MM.1S (cell line): ENCODE results near the gene CLDND1.
"Not testable (repeated sequence)": the region's sequence is repeated elsewhere in the genome, so short reads cannot be mapped to it uniquely, and the experiment has no call there.

Experiments
- DNase-seq: peaks from one replicate; pipeline ENCODE4 v3.0.0-alpha.2; 2015
- H2AFZ ChIP-seq: fragments of 300-600 bp; sonication (generic); 2 replicates; pipeline ENCODE4 v1.6.0; 2016; ENCODE audit warnings: antibody characterized with exemption, low read length
- H3F3A ChIP-seq: fragments of 300-600 bp; sonication (generic); 2 replicates; pipeline ENCODE4 v1.6.1; 2016; ENCODE audit warnings: mild to moderate bottlenecking, antibody characterized with exemption, low read length, moderate library complexity, mixed read lengths; ENCODE audit not compliant: insufficient read depth
- H3K27ac ChIP-seq: fragments of 300-600 bp; sonication (generic); 2 replicates; pipeline ENCODE4 v1.5.1; 2016; ENCODE audit warnings: mild to moderate bottlenecking, low read length
- H3K27me3 ChIP-seq: fragments of 300-600 bp; sonication (generic); replicated peaks from 2 replicates; pipeline ENCODE4 v1.6.0; 2016; ENCODE audit warnings: low read length; ENCODE audit not compliant: insufficient read depth
- H3K36me3 ChIP-seq: fragments of 300-600 bp; sonication (generic); replicated peaks from 2 replicates; pipeline ENCODE4 v1.6.1; 2016; ENCODE audit warnings: mild to moderate bottlenecking, low read length, mixed read lengths; ENCODE audit not compliant: insufficient read depth
- H3K4me1 ChIP-seq: fragments of 300-600 bp; sonication (generic); 2 replicates; pipeline ENCODE4 v1.6.1; 2016; ENCODE audit warnings: low read length, mixed read lengths
- H3K4me2 ChIP-seq: fragments of 300-600 bp; sonication (generic); 2 replicates; pipeline ENCODE4 v1.6.0; 2016; ENCODE audit warnings: low read depth, low read length
- H3K4me3 ChIP-seq: fragments of 300-600 bp; sonication (generic); 2 replicates; pipeline ENCODE4 v1.5.1; 2016; ENCODE audit warnings: low read length, mixed read lengths
- H3K79me2 ChIP-seq: fragments of 300-600 bp; sonication (generic); 2 replicates; pipeline ENCODE4 v1.6.1; 2016; ENCODE audit warnings: mixed run types, low read length, mixed read lengths
- H3K9ac ChIP-seq: fragments of 300-600 bp; sonication (generic); 2 replicates; pipeline ENCODE4 v1.6.1; 2016; ENCODE audit warnings: low read length, mixed read lengths
- H3K9me2 ChIP-seq: fragments of 300-600 bp; sonication (generic); replicated peaks from 2 replicates; pipeline ENCODE4 v1.6.1; 2016; ENCODE audit warnings: mild to moderate bottlenecking, low read length, mixed read lengths; ENCODE audit not compliant: insufficient read depth
- H3K9me3 ChIP-seq: fragments of 300-600 bp; sonication (generic); replicated peaks from 2 replicates; pipeline ENCODE4 v1.6.1; 2016; ENCODE audit warnings: mild to moderate bottlenecking, low read length, mixed read lengths; ENCODE audit not compliant: insufficient read depth
- H4K20me1 ChIP-seq: fragments of 300-600 bp; sonication (generic); 2 replicates; pipeline ENCODE4 v1.6.1; 2016; ENCODE audit warnings: mild to moderate bottlenecking, low read length, moderate library complexity, mixed read lengths; ENCODE audit not compliant: insufficient read depth
- EZH2 ChIP-seq: fragments of 300-600 bp; sonication (generic); optimal IDR thresholded peaks from 2 replicates; pipeline ENCODE3; 2017; ENCODE audit warnings: low read depth, mild to moderate bottlenecking, antibody characterized with exemption, low read length, mixed read lengths
- EZH2phosphoT487 ChIP-seq: fragments of 300-600 bp; sonication (generic); IDR thresholded peaks from 2 replicates; pipeline ENCODE4 v1.6.1; 2018; ENCODE audit warnings: antibody characterized with exemption, low read length
- TF ChIP-seq, protein P1 (sequence below): fragments of 300-600 bp; sonication (generic); IDR thresholded peaks from 2 replicates; pipeline ENCODE4 v1.5.1; 2016; ENCODE audit warnings: antibody characterized with exemption, low read length, mixed read lengths

The CLDND1 gene

GRCh38 chr3:98563661-98564281 lies 41.1 kb upstream of the CLDND1 start:
- Histone ChIP-seq H3K79me2 (no peaks in the 10 kb centered on the region), H3K36me3 (no peaks in the 10 kb centered on the region), H2AFZ (no peak overlapping the region), H3K9me3 (no peaks in the 10 kb centered on the region), H3K4me1 (peaks cover 27% of the 10 kb centered on the region), H3K4me3 (no peak overlapping the region), H3F3A (peaks cover 4% of the 10 kb centered on the region; the same call in 1 of the 2 replicates), H3K27ac (no peak overlapping the region), H3K9me2 (no peaks in the 10 kb centered on the region), H3K4me2 (peak overlapping the region; percentile 60), H3K27me3 (no peaks in the 10 kb centered on the region), H4K20me1 (no peaks in the 10 kb centered on the region), H3K9ac (no peak overlapping the region)
- DNase-seq = peak; percentile 70
- TF ChIP-seq EZH2phosphoT487 (no peak), EZH2 (no peak)
- TF ChIP-seq, protein P1, sequence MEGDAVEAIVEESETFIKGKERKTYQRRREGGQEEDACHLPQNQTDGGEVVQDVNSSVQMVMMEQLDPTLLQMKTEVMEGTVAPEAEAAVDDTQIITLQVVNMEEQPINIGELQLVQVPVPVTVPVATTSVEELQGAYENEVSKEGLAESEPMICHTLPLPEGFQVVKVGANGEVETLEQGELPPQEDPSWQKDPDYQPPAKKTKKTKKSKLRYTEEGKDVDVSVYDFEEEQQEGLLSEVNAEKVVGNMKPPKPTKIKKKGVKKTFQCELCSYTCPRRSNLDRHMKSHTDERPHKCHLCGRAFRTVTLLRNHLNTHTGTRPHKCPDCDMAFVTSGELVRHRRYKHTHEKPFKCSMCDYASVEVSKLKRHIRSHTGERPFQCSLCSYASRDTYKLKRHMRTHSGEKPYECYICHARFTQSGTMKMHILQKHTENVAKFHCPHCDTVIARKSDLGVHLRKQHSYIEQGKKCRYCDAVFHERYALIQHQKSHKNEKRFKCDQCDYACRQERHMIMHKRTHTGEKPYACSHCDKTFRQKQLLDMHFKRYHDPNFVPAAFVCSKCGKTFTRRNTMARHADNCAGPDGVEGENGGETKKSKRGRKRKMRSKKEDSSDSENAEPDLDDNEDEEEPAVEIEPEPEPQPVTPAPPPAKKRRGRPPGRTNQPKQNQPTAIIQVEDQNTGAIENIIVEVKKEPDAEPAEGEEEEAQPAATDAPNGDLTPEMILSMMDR = no peak

GRCh38 chr3:98561727-98562521 lies 39.2 kb upstream of the CLDND1 start:
- H3K27ac ChIP-seq = no peak overlapping the region
- no peaks in the 10 kb centered on the region for H3K9me3 ChIP-seq
- no peak for DNase-seq
- no peaks in the 10 kb centered on the region for H3K36me3 ChIP-seq
- no peak overlapping the region for H3K4me3 ChIP-seq
- no peaks in the 10 kb centered on the region for H3K79me2 ChIP-seq
- H4K20me1 ChIP-seq = no peaks in the 10 kb centered on the region
- H3F3A ChIP-seq = peaks cover 10% of the 10 kb centered on the region
- no peaks in the 10 kb centered on the region for H3K9me2 ChIP-seq
- no peak overlapping the region for H3K4me2 ChIP-seq
- no peak overlapping the region for H3K9ac ChIP-seq
- H3K27me3 ChIP-seq = no peaks in the 10 kb centered on the region
- no peak overlapping the region for H2AFZ ChIP-seq
- TF ChIP-seq, protein P1 = no peak
- TF ChIP-seq EZH2phosphoT487 (no peak), EZH2 (no peak)
- H3K4me1 ChIP-seq = peaks cover 37% of the 10 kb centered on the region

DNA sequence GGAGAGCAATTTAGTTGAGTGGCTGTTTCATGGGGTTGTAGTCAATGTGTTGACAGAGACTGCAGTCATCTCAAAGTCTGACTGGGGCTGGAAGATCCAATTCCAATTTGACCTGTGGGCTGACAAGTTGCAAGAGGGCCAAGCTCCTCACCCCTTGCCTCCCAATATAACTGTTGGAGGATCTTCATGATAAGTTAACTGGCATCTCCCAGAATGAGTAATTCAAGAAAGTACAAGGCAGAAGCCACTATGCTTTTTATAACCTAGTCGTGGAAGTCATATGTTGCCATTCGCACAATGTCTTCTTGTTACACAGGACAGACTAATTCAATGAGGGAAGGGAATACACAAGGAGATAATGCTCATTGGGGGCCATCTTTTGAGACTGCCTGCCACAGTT lies 38.2 kb upstream of the CLDND1 start:
- no peaks in the 10 kb centered on the region for H3K9me2 ChIP-seq
- no peak for DNase-seq
- TF ChIP-seq, protein P1 = no peak
- TF ChIP-seq EZH2phosphoT487 = no peak
- H3K36me3 ChIP-seq = no peaks in the 10 kb centered on the region
- H3F3A ChIP-seq = peaks cover 20% of the 10 kb centered on the region
- no peaks in the 10 kb centered on the region for H4K20me1 ChIP-seq
- H3K4me2 ChIP-seq = no peak overlapping the region
- no peak overlapping the region for H3K4me3 ChIP-seq
- peaks cover 41% of the 10 kb centered on the region for H3K4me1 ChIP-seq
- no peak overlapping the region for H3K9ac ChIP-seq
- H3K9me3 ChIP-seq = no peaks in the 10 kb centered on the region
- no peak overlapping the region for H3K27ac ChIP-seq
- no peaks in the 10 kb centered on the region for H3K27me3 ChIP-seq
- H2AFZ ChIP-seq = no peak overlapping the region
- H3K79me2 ChIP-seq = no peaks in the 10 kb centered on the region

GRCh38 chr3:98559769-98560168 lies 37.1 kb upstream of the CLDND1 start:
- not testable (repeated sequence) for H3K36me3 ChIP-seq, H4K20me1 ChIP-seq, H3K27me3 ChIP-seq, H3K79me2 ChIP-seq, H3K27ac ChIP-seq, H3K4me3 ChIP-seq, H2AFZ ChIP-seq, H3K9me3 ChIP-seq, H3K4me2 ChIP-seq, DNase-seq, H3K9me2 ChIP-seq, H3K9ac ChIP-seq
- peaks cover 30% of the 10 kb centered on the region for H3F3A ChIP-seq
- peaks cover 39% of the 10 kb centered on the region for H3K4me1 ChIP-seq
